MM.1S (cell line): ENCODE results near the gene CAPN8.

Experiments used
- CTCF ChIP-seq: fragments of 300-600 bp; sonication (generic); IDR thresholded peaks from 2 replicates; pipeline ENCODE4 v1.5.1; 2016; ENCODE audit warnings: antibody characterized with exemption, low read length, mixed read lengths
- EZH2 ChIP-seq: fragments of 300-600 bp; sonication (generic); optimal IDR thresholded peaks from 2 replicates; pipeline ENCODE3; 2017; ENCODE audit warnings: low read depth, mild to moderate bottlenecking, antibody characterized with exemption, low read length, mixed read lengths

GRCh38 chr1:223508796-223509195 lies 156.7 kb downstream of the CAPN8 start:
- TF ChIP-seq CTCF (no peak), EZH2 (no peak)
